ENCODE data around the gene GPSM3.

GPSM3 gene

DNA sequence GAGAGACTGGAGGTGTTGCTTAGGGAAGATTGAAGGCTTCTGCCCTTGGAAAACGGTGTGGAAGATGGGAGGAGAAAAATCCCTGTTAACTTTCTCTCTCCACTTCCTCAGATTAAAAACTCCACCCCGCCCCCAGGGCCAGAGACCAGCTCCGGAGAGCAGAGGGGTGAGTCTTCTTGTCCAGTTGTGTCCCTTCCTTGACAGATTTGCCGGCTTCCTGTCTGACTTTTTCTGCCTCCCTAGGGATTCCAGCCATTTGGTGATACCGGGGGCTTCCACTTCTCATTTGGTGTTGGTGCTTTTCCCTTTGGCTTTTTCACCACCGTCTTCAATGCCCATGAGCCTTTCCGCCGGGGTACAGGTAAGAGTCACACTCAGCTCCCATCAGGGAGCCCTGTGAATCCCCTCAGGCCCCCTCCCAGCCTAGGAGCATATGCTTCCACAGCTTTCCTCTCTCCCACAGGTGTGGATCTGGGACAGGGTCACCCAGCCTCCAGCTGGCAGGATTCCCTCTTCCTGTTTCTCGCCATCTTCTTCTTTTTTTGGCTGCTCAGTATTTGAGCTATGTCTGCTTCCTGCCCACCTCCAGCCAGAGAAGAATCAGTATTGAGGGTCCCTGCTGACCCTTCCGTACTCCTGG, 12.6 kb downstream of the GPSM3 start:
- H3K27ac ChIP-seq (ENCODE audit: poor library complexity, severe bottlenecking), result no peak overlapping the region
- DNase-seq (ENCODE audit: low spot score), result no peak
- H3K9me3 ChIP-seq (ENCODE audit: severe bottlenecking), result no peaks in the 10 kb centered on the region
- no peak overlapping the region for H3K4me3 ChIP-seq (ENCODE audit: severe bottlenecking)
- H3K4me1 ChIP-seq (ENCODE audit: insufficient read depth, poor library complexity, severe bottlenecking), result peaks cover 4% of the 10 kb centered on the region
- no peaks in the 10 kb centered on the region for H3K27me3 ChIP-seq (ENCODE audit: insufficient read depth, poor library complexity, severe bottlenecking)
- peaks cover 25% of the 10 kb centered on the region for H3K36me3 ChIP-seq (ENCODE audit: low read depth)
- no peak for ATAC-seq (ENCODE audit: low read depth)
- TF ChIP-seq, protein P1, sequence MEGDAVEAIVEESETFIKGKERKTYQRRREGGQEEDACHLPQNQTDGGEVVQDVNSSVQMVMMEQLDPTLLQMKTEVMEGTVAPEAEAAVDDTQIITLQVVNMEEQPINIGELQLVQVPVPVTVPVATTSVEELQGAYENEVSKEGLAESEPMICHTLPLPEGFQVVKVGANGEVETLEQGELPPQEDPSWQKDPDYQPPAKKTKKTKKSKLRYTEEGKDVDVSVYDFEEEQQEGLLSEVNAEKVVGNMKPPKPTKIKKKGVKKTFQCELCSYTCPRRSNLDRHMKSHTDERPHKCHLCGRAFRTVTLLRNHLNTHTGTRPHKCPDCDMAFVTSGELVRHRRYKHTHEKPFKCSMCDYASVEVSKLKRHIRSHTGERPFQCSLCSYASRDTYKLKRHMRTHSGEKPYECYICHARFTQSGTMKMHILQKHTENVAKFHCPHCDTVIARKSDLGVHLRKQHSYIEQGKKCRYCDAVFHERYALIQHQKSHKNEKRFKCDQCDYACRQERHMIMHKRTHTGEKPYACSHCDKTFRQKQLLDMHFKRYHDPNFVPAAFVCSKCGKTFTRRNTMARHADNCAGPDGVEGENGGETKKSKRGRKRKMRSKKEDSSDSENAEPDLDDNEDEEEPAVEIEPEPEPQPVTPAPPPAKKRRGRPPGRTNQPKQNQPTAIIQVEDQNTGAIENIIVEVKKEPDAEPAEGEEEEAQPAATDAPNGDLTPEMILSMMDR (IDR thresholded peaks at IDR 0.05; ENCODE audit: poor library complexity, severe bottlenecking), result no peak

DNA sequence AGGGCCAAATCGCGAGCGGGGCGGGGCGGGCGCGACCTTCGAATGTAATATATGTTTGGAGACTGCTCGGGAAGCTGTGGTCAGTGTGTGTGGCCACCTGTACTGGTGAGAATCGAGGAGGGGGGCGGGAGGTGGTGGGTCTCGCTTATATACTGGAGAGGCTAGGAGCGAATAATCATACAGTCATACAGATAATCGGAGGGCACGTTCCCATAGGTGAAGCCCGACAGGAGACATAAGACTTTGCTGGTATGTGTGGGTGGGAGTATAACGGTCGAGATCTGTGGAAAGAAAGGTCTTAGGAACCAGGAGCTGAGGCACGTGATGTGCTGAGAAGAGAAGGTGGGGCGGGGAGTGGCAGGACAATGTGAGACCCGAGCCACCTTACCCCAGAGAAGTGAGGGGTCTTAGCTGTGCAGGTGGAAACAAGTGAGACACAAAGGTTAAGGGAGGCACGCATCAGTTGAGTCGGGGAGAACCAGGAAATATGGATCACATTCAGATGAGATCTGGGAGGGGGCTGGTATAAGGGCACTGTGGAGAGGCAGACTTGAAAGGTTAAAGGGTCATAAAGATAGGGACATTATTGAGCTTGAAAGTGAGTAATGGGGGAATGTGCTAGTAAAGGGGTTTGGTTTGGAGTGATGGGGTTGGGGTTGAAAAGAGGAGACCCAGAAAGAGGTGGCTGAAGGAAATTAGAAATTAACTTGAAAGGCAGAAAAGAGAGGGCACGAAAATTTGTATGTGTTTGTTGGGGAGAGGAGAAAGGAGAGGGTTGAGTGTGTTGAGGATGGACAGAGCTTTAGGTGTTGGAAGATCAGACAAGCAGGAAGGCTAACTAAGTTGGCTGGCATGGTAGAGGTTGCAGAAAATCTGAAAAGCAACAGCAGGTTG, 13.6 kb downstream of the GPSM3 start:
- no peak for ATAC-seq (ENCODE audit: low read depth)
- Histone ChIP-seq H3K27ac (ENCODE audit: poor library complexity, severe bottlenecking) (peak overlapping the region; percentile 89), H3K9me3 (ENCODE audit: severe bottlenecking) (no peaks in the 10 kb centered on the region), H3K4me3 (ENCODE audit: severe bottlenecking) (peak overlapping the region; percentile 45), H3K4me1 (ENCODE audit: insufficient read depth, poor library complexity, severe bottlenecking) (peaks cover 4% of the 10 kb centered on the region), H3K36me3 (ENCODE audit: low read depth) (peaks cover 18% of the 10 kb centered on the region), H3K27me3 (ENCODE audit: insufficient read depth, poor library complexity, severe bottlenecking) (no peaks in the 10 kb centered on the region)
- TF ChIP-seq, protein P1 (IDR thresholded peaks at IDR 0.05; ENCODE audit: poor library complexity, severe bottlenecking), result no peak
- no peak for DNase-seq (ENCODE audit: low spot score)

DNA sequence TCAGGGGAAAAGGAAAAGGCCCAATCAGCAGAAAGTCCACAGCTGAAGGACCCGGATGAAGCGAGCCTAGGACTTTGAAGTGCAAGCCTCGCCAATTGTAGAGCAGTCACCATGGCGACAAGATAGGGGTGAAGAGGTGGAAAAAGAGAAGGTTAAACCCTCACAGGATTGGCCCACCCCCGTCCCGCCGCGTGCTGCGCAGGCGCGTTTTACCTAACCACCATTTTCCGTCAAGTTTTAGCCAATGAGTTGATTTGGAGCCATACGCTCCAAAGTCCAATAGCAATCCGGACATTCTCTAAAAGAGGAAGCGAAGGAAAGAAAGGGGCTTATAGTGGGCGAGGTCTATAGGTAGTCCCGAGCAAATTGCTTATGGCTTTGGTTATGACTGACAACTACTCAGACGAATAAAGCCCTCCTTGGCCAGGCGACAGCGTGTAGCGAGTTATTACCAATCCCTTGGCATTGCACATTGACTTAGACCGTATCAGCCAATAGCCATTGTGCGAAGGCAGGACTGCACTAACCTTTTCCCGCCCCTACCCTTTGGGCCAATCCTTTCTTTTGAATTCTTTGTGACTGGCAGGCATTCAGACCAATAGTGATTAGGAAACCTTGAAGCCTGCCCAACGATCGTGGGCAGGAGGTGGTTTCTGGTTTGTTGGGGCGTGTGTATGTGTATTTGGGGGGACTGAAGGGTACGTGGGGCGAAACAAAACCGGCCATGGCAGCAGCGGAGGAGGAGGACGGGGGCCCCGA, 14.5 kb downstream of the GPSM3 start, which contains the start of gene RNF5:
Gene RNF5, plus strand, starts transcription at position 618 of the 759 bp plus-strand sequence. Its CDS starts 107 bp downstream, at position 725.
- H3K27me3 ChIP-seq (ENCODE audit: insufficient read depth, poor library complexity, severe bottlenecking), result no peaks in the 10 kb centered on the region
- H3K4me1 ChIP-seq (ENCODE audit: insufficient read depth, poor library complexity, severe bottlenecking), result peaks cover 4% of the 10 kb centered on the region
- H3K36me3 ChIP-seq (ENCODE audit: low read depth), result peaks cover 10% of the 10 kb centered on the region
- peak within 1 kb of the TSS; percentile 45 for H3K4me3 ChIP-seq (ENCODE audit: severe bottlenecking)
- peak within 1 kb of the TSS; percentile 89 for H3K27ac ChIP-seq (ENCODE audit: poor library complexity, severe bottlenecking)
- ATAC-seq (ENCODE audit: low read depth) (peak; percentile 84), DNase-seq (ENCODE audit: low spot score) (peak; percentile 98)
- TF ChIP-seq, protein P1 (IDR thresholded peaks at IDR 0.05; ENCODE audit: poor library complexity, severe bottlenecking), result no peak
- H3K9me3 ChIP-seq (ENCODE audit: severe bottlenecking), result no peaks in the 10 kb centered on the region

DNA sequence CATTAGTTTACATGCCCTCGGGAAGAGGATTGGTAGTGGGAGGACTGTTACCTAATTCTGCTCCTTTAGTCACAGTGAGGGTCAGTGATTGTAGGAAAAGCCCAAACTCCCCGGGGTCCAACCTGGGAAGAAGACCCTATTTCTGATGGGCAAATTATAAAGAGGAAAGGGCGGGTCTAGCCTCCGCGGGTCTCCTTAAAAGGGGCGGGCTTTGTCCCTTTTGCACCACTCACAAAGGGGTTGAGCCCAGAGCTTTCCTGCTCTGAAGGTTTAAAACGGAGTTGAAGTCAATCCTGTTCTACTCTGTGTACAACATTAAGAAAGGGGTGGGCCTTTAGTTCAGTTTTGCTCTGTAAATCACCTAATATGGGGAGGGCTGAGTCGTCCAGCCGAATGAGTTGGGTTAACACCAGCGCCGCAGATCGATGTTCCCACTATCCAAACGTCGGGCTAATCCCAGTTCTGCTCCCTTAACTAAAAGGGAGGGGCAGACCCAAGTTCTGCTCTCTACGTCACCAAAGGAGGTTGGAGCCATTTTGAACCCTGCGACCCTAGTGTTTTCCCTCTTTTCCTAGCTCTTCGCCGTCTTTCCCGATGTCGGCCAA, 15.2 kb downstream of the GPSM3 start:
- no peaks in the 10 kb centered on the region for H3K9me3 ChIP-seq (ENCODE audit: severe bottlenecking)
- H3K4me3 ChIP-seq (ENCODE audit: severe bottlenecking), result peak overlapping the region; percentile 45
- ATAC-seq (ENCODE audit: low read depth), result peak; percentile 6
- H3K27ac ChIP-seq (ENCODE audit: poor library complexity, severe bottlenecking), result peak overlapping the region; percentile 89
- no peak for DNase-seq (ENCODE audit: low spot score)
- H3K4me1 ChIP-seq (ENCODE audit: insufficient read depth, poor library complexity, severe bottlenecking), result peaks cover 4% of the 10 kb centered on the region
- no peaks in the 10 kb centered on the region for H3K27me3 ChIP-seq (ENCODE audit: insufficient read depth, poor library complexity, severe bottlenecking)
- peaks cover 9% of the 10 kb centered on the region; the same call in 1 of the 2 replicates for H3K36me3 ChIP-seq (ENCODE audit: low read depth)
- TF ChIP-seq, protein P1 (IDR thresholded peaks at IDR 0.05; ENCODE audit: poor library complexity, severe bottlenecking), result no peak

Measured in RWPE2 (cell line).